ENCODE results near the gene STPG4. TPM values are rescaled to one million over a fixed set of nuclear protein-coding genes. Genes with fewer than 3 reads are reported as not detected.
A peak's percentile ranks its signal among the peaks of the same experiment; 100 is the strongest.
"Not testable (repeated sequence)": the region's sequence is repeated elsewhere in the genome, so short reads cannot be mapped to it uniquely, and the experiment has no call there.

The STPG4 gene
- polyA plus RNA-seq, 1 donor, result 0.12 TPM

- no peak for DNase-seq
These were observed 18.0 kb upstream of the STPG4 start for GRCh38 chr2:47172922-47173695.

- no peak for DNase-seq
These were observed 17.2 kb upstream of the STPG4 start for GRCh38 chr2:47172156-47172921.

GRCh38 chr2:47169784-47170183 is 14.7 kb upstream of the STPG4 start:
- no peak for DNase-seq

GRCh38 chr2:47168895-47169294 is 13.8 kb upstream of the STPG4 start:
- not testable (repeated sequence) for DNase-seq

GRCh38 chr2:47167149-47167548 is 12.0 kb upstream of the STPG4 start:
- no peak for DNase-seq

GRCh38 chr2:47165001-47165555 is 10.0 kb upstream of the STPG4 start:
- DNase-seq, result no peak

- no peak for DNase-seq
These were observed 7.7 kb upstream of the STPG4 start for GRCh38 chr2:47162780-47163179.

- DNase-seq, result no peak
These were observed 6.4 kb upstream of the STPG4 start for GRCh38 chr2:47161475-47161874.

GRCh38 chr2:47160660-47161059 is 5.6 kb upstream of the STPG4 start:
- no peak for DNase-seq

GRCh38 chr2:47160211-47160610 is 5.1 kb upstream of the STPG4 start:
- no peak for DNase-seq

GRCh38 chr2:47159627-47160026 is 4.5 kb upstream of the STPG4 start:
- DNase-seq, result no peak

- DNase-seq, result no peak
These were observed 3.5 kb upstream of the STPG4 start for GRCh38 chr2:47158576-47158975.

- no peak for DNase-seq
These were observed 2.3 kb downstream of the STPG4 start for GRCh38 chr2:47152803-47153202.

- no peak for DNase-seq
These were observed 4.9 kb downstream of the STPG4 start for GRCh38 chr2:47150175-47150574.

- DNase-seq, result no peak
These were observed 8.1 kb downstream of the STPG4 start for GRCh38 chr2:47147021-47147420.

GRCh38 chr2:47145466-47145865 is 9.6 kb downstream of the STPG4 start:
- no peak for DNase-seq

- no peak for DNase-seq
These were observed 13.6 kb downstream of the STPG4 start for GRCh38 chr2:47141520-47141919.

- no peak for DNase-seq
These were observed 20.6 kb downstream of the STPG4 start for GRCh38 chr2:47134386-47135090.

- no peak for DNase-seq
These were observed 22.1 kb downstream of the STPG4 start for GRCh38 chr2:47133046-47133445.

- DNase-seq, result peak; percentile 28
These were observed 25.9 kb downstream of the STPG4 start for GRCh38 chr2:47129191-47129706.

- DNase-seq, result no peak
These were observed 26.4 kb downstream of the STPG4 start for GRCh38 chr2:47128705-47129104.

- no peak for DNase-seq
These were observed 27.1 kb downstream of the STPG4 start for GRCh38 chr2:47127862-47128543.
